ENCODE measurements around the gene NSMF. TPM values are rescaled to one million over a fixed set of nuclear protein-coding genes. Genes with fewer than 3 reads are reported as not detected.

The NSMF gene
- total and polyA plus RNA-seq, 2 experiments from 2014 or later, result 20.3 to 103 TPM

DNA sequence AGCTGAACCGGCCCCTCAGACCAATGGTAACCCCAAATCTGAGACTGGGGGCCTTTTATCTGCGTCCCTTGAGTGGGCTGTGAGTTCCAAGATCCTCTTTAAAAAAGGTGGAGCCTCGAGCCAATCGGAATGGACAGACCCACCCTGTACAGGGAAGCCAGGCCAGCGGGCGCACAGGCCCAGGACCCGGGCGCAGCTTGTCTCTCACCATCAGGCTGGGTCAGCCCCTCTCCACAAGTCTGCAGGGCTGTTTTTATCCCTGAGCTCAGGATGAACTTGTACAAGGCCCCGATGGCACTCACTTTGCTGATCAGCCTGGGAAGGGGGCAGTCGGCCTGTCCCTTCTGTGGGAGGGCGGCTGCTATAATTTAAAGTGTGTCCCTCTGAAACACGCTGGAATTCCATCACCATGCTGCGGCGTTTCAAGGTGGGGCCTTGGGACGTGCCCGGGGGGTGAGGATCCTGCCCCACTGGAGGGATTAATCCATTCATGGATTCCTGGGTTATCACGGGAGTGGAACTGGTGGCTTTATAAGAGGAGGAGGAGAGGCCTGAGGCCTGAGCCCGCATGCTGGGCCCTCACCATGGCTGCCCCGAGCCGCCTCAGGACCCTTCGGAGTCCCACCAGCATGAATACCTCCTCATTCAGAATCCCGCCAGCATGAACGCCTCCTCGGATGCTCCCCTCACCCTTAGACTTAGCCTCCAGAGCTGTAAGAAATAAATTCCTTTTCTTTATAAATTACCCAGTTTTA, 50.3 kb downstream of the NSMF start:
- Histone ChIP-seq H3K27ac (ENCODE audit: low read depth) (no peak overlapping the region), H3K9me2 (ENCODE audit: insufficient read depth) (no peaks in the 10 kb centered on the region), H2AFZ (no peak overlapping the region), H3K36me3 (ENCODE audit: insufficient read depth) (no peaks in the 10 kb centered on the region), H4K20me1 (replicated peaks; ENCODE audit: insufficient read depth) (peaks cover 5% of the 10 kb centered on the region), H3F3A (replicated peaks; ENCODE audit: low read depth) (0 out of 2 replicates have a peak, but pooled peaks cover 3% of the 10 kb centered on the region), H3K4me2 (no peak overlapping the region), H3K4me3 (no peak overlapping the region), H3K4me1 (ENCODE audit: insufficient read depth) (0 out of 2 replicates have a peak, but pooled peaks cover 3% of the 10 kb centered on the region), H3K27me3 (ENCODE audit: insufficient read depth) (no peaks in the 10 kb centered on the region), H3K79me2 (replicated peaks; ENCODE audit: insufficient read depth) (no peaks in the 10 kb centered on the region)
- Mint-ChIP-seq H3K4me3 (no peak overlapping the region), H3K4me1 (no peaks in the 10 kb centered on the region; the same call in 1 of the 3 replicates), H3K9me3 (no peaks in the 10 kb centered on the region), H3K27me3 (ENCODE audit: insufficient read depth, low read depth, poor library complexity) (peaks cover 2% of the 10 kb centered on the region), H3K36me3 (ENCODE audit: low read depth) (no peaks in the 10 kb centered on the region), H3K27ac (no peak overlapping the region)
- ATAC-seq (no peak), DNase-seq (ENCODE audit: low spot score) (no peak)
- TF ChIP-seq ZNF331 (CRISPR knock-in tag; IDR thresholded peaks at IDR 0.05; ENCODE audit: low read depth), result no peak

- H3K27ac Mint-ChIP-seq, result no peak overlapping the region
- DNase-seq (ENCODE audit: low spot score) (no peak), ATAC-seq (no peak)
- H3K4me1 Mint-ChIP-seq, result no peaks in the 10 kb centered on the region; the same call in 1 of the 3 replicates
- H3K27me3 Mint-ChIP-seq (ENCODE audit: insufficient read depth, low read depth, poor library complexity), result no peaks in the 10 kb centered on the region
- Histone ChIP-seq H3K4me3 (peak overlapping the region; percentile 56), H3K27ac (ENCODE audit: low read depth) (no peak overlapping the region), H2AFZ (no peak overlapping the region), H3F3A (replicated peaks; ENCODE audit: low read depth) (0 out of 2 replicates have a peak, but pooled peaks cover 3% of the 10 kb centered on the region), H3K36me3 (ENCODE audit: insufficient read depth) (no peaks in the 10 kb centered on the region), H3K79me2 (replicated peaks; ENCODE audit: insufficient read depth) (no peaks in the 10 kb centered on the region), H3K4me2 (peak overlapping the region; percentile 75), H3K27me3 (ENCODE audit: insufficient read depth) (no peaks in the 10 kb centered on the region), H3K9me2 (ENCODE audit: insufficient read depth) (no peaks in the 10 kb centered on the region), H4K20me1 (replicated peaks; ENCODE audit: insufficient read depth) (peaks cover 5% of the 10 kb centered on the region; the same call in 1 of the 2 replicates), H3K4me1 (ENCODE audit: insufficient read depth) (0 out of 2 replicates have a peak, but pooled peaks cover 3% of the 10 kb centered on the region)
- H3K9me3 Mint-ChIP-seq, result no peaks in the 10 kb centered on the region; the same call in 2 of the 3 replicates
- TF ChIP-seq, protein P1, sequence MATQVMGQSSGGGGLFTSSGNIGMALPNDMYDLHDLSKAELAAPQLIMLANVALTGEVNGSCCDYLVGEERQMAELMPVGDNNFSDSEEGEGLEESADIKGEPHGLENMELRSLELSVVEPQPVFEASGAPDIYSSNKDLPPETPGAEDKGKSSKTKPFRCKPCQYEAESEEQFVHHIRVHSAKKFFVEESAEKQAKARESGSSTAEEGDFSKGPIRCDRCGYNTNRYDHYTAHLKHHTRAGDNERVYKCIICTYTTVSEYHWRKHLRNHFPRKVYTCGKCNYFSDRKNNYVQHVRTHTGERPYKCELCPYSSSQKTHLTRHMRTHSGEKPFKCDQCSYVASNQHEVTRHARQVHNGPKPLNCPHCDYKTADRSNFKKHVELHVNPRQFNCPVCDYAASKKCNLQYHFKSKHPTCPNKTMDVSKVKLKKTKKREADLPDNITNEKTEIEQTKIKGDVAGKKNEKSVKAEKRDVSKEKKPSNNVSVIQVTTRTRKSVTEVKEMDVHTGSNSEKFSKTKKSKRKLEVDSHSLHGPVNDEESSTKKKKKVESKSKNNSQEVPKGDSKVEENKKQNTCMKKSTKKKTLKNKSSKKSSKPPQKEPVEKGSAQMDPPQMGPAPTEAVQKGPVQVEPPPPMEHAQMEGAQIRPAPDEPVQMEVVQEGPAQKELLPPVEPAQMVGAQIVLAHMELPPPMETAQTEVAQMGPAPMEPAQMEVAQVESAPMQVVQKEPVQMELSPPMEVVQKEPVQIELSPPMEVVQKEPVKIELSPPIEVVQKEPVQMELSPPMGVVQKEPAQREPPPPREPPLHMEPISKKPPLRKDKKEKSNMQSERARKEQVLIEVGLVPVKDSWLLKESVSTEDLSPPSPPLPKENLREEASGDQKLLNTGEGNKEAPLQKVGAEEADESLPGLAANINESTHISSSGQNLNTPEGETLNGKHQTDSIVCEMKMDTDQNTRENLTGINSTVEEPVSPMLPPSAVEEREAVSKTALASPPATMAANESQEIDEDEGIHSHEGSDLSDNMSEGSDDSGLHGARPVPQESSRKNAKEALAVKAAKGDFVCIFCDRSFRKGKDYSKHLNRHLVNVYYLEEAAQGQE (IDR thresholded peaks at IDR 0.05; ENCODE audit: unreplicated experiment), result no peak
- 0 out of 4 replicates have a peak, but pooled peaks of 1 of the 2 experiments have one; percentile 4 for TF ChIP-seq CTCF (conservative IDR thresholded peaks at IDR 0.05; ENCODE audit: low read depth in 2 of 2)
- H3K4me3 Mint-ChIP-seq, result peak overlapping the region; percentile 27; the same call in 1 of the 3 replicates
- no peaks in the 10 kb centered on the region for H3K36me3 Mint-ChIP-seq (ENCODE audit: low read depth)
Measured at GRCh38 chr9:137407590-137408300, 51.4 kb downstream of the NSMF start.
